Mammary epithelial cell (primary cell): ENCODE measurements around the gene STPG4.

Experiments used
- CTCF ChIP-seq, 2 donors: IDR thresholded peaks in 1 of 2; conservative IDR thresholded peaks in 1 of 2; 2 replicates each; pipeline ENCODE4 v1.5.1; 2011 to 2012; ENCODE audit warnings: inconsistent platforms in 2 of 2, low read length in 2 of 2, mild to moderate bottlenecking in 2 of 2, control low read depth in 1 of 2, low read depth in 1 of 2; ENCODE audit not compliant: insufficient read depth in 1 of 2; ENCODE audit errors: extremely low read depth in 1 of 2
- EZH2 ChIP-seq: IDR thresholded peaks from 2 replicates; pipeline ENCODE4 v1.6.1; 2012; ENCODE audit warnings: low read length, inconsistent platforms, borderline replicate concordance

- TF ChIP-seq CTCF (conservative IDR thresholded peaks at IDR 0.05 in 1 of 2, IDR thresholded peaks at IDR 0.05 in 1 of 2; ENCODE audit: extremely low read depth in 1 of 2, insufficient read depth in 1 of 2, low read depth in 1 of 2, low read length in 2 of 2) (no peak), EZH2 (no peak)
Observed at GRCh38 chr2:47145466-47145865, 9.6 kb downstream of the STPG4 start.
